Liver (tissue), 9 donors: Measurements from ENCODE around the gene GNAI2. TPM values are rescaled to one million over a fixed set of nuclear protein-coding genes. Genes with fewer than 3 reads are reported as not detected.

Experiments used
- DNase-seq: peaks from one replicate; pipeline ENCODE4 v3.0.0-alpha.2; 2017; ENCODE audit warnings: low spot score
- H3K27ac ChIP-seq, 2 donors: one replicate each; pipeline ENCODE4 v1.7.0; 2013; ENCODE audit warnings: inconsistent platforms in 2 of 2, low read length in 2 of 2, control low read depth in 1 of 2, low read depth in 1 of 2, mild to moderate bottlenecking in 1 of 2
- H3K27me3 ChIP-seq, 4 donors: one replicate each; pipeline versions ENCODE4 v1.6.1 to v1.7.0; 2013; ENCODE audit warnings: low read length in 3 of 4, inconsistent platforms in 1 of 4, mild to moderate bottlenecking in 1 of 4, moderate library complexity in 1 of 4; ENCODE audit not compliant: control insufficient read depth in 4 of 4, insufficient read depth in 4 of 4
- H3K36me3 ChIP-seq, 4 donors: one replicate each; pipeline versions ENCODE4 v1.6.1 to v1.7.0; 2013; ENCODE audit warnings: low read length in 3 of 4, mild to moderate bottlenecking in 3 of 4, low read depth in 1 of 4, moderate library complexity in 1 of 4; ENCODE audit not compliant: control insufficient read depth in 4 of 4, insufficient read depth in 3 of 4
- H3K4me1 ChIP-seq, 4 donors: one replicate each; pipeline versions ENCODE4 v1.6.1 to v1.7.0; 2013; ENCODE audit warnings: low read length in 3 of 4, mild to moderate bottlenecking in 3 of 4, moderate library complexity in 1 of 4; ENCODE audit not compliant: control insufficient read depth in 4 of 4, insufficient read depth in 4 of 4
- H3K4me3 ChIP-seq, 3 donors: one replicate each; pipeline versions ENCODE4 v1.6.1 to v1.7.0; 2013; ENCODE audit warnings: low read length in 3 of 3, control low read depth in 1 of 3, low read depth in 1 of 3, mild to moderate bottlenecking in 1 of 3
- H3K9ac ChIP-seq, 2 donors: one replicate each; pipeline ENCODE4 v1.7.0; 2013; ENCODE audit warnings: low read length in 2 of 2, mild to moderate bottlenecking in 2 of 2, moderate library complexity in 2 of 2, control low read depth in 1 of 2, low read depth in 1 of 2
- H3K9me3 ChIP-seq, 4 donors: one replicate each; pipeline versions ENCODE4 v1.6.1 to v1.7.0; 2013; ENCODE audit warnings: low read length in 3 of 4; ENCODE audit not compliant: control insufficient read depth in 4 of 4
- ATF3 ChIP-seq: IDR thresholded peaks from 2 replicates; pipeline ENCODE4 v1.6.1; 2016; ENCODE audit warnings: antibody characterized with exemption
- EGR1 ChIP-seq, 2 donors: IDR thresholded peaks; 2 replicates each; pipeline ENCODE4 v1.6.1; 2016 to 2018; ENCODE audit warnings: antibody characterized with exemption in 2 of 2, low read depth in 2 of 2
- FOXA1 ChIP-seq: IDR thresholded peaks from 2 replicates; pipeline ENCODE4 v1.6.1; 2016; ENCODE audit warnings: antibody characterized with exemption
- FOXA2 ChIP-seq: IDR thresholded peaks from 2 replicates; pipeline ENCODE4 v1.6.1; 2016; ENCODE audit warnings: antibody characterized with exemption
- GABPA ChIP-seq, 2 donors: IDR thresholded peaks in 1 of 2; conservative IDR thresholded peaks in 1 of 2; 2 replicates each; pipeline ENCODE4 v1.6.1; 2016; ENCODE audit warnings: antibody characterized with exemption in 2 of 2, mild to moderate bottlenecking in 1 of 2, moderate library complexity in 1 of 2
- HNF4A ChIP-seq, 2 donors: conservative IDR thresholded peaks; 2 replicates each; pipeline ENCODE4 v1.6.1; 2016; ENCODE audit warnings: antibody characterized with exemption in 2 of 2, mild to moderate bottlenecking in 2 of 2
- HNF4G ChIP-seq: IDR thresholded peaks from 2 replicates; pipeline ENCODE4 v1.6.1; 2016; ENCODE audit warnings: antibody characterized with exemption
- JUND ChIP-seq, 2 donors: IDR thresholded peaks; 2 replicates each; pipeline ENCODE4 v1.6.1; 2016; ENCODE audit warnings: antibody characterized with exemption in 2 of 2
- MAX ChIP-seq: IDR thresholded peaks from 2 replicates; pipeline ENCODE4 v1.6.1; 2016; ENCODE audit warnings: antibody characterized with exemption
- NR2F2 ChIP-seq: IDR thresholded peaks from 2 replicates; pipeline ENCODE4 v1.6.1; 2016; ENCODE audit warnings: antibody characterized with exemption
- RAD21 ChIP-seq, 2 donors: IDR thresholded peaks; 2 replicates each; pipeline ENCODE4 v1.6.1; 2016; ENCODE audit warnings: antibody characterized with exemption in 2 of 2, mild to moderate bottlenecking in 2 of 2
- REST ChIP-seq: IDR thresholded peaks from 2 replicates; pipeline ENCODE4 v1.6.1; 2016; ENCODE audit warnings: antibody characterized with exemption, mild to moderate bottlenecking
- RXRA ChIP-seq, 2 donors: IDR thresholded peaks; 2 replicates each; pipeline ENCODE4 v1.6.1; 2017 to 2018; ENCODE audit warnings: antibody characterized with exemption in 2 of 2, mild to moderate bottlenecking in 1 of 2
- SP1 ChIP-seq: IDR thresholded peaks from 2 replicates; pipeline ENCODE4 v1.6.1; 2018; ENCODE audit warnings: antibody characterized with exemption, mild to moderate bottlenecking
- TAF1 ChIP-seq: conservative IDR thresholded peaks from 2 replicates; pipeline ENCODE4 v1.6.1; 2016; ENCODE audit warnings: antibody characterized with exemption, mild to moderate bottlenecking
- ZBTB33 ChIP-seq: IDR thresholded peaks from 2 replicates; pipeline ENCODE4 v1.6.1; 2016; ENCODE audit warnings: antibody characterized with exemption
- WGBS: extraction: QIAGEN DNeasy Blood & Tissue Kit; methylation state at CpG from one replicate; pipeline ENCODE4 v1.1.7; 2013; 5-methylcytosine and 5-hydroxymethylcytosine counted together
- polyA plus RNA-seq, 2 donors: library from polyadenylated mRNA; stranded (reverse) in 1 of 2; unstranded in 1 of 2; fragments of 200-250 nt in 1 of 2; fragments of >200 nt in 1 of 2; fragmentation: Nextera tagmentation in 1 of 2; extraction: Ambion mirVana in 1 of 2; gene quantifications; one replicate each; pipeline versions ENCODE4 v1.2.1 to v1.2.3, GENCODE V29; 2013 to 2015
- total RNA-seq, 2 donors: library from RNA; depleted of rRNA; stranded (reverse); fragments of >200 nt; gene quantifications; one replicate each; pipeline ENCODE4 v1.2.3, GENCODE V29; 2014
- donor health status: healthy.
- donor health status: healthy.
- donor health status: healthy.
- donor health status: healthy.
- donor health status: healthy.

Gene GNAI2
- total and polyA plus RNA-seq, 4 donors = 58.3 to 86.3 (median 62.3) TPM

GRCh38 chr3:50250514-50250913 lies 14.5 kb downstream of the GNAI2 start:
- no peaks in the 10 kb centered on the region for H3K27me3 ChIP-seq
- 97% methylated on average over 4 of the region's 4 CpGs for WGBS
- no peak overlapping the region for H3K4me3 ChIP-seq
- no peak overlapping the region for H3K9ac ChIP-seq
- peaks cover 2 to 9% (median 5%) of the 10 kb centered on the region in 4 donors for H3K36me3 ChIP-seq
- no peaks in the 10 kb centered on the region for H3K9me3 ChIP-seq
- TF ChIP-seq ATF3 = no peak
- TF ChIP-seq ZBTB33 = no peak
- TF ChIP-seq SP1 = no peak
- TF ChIP-seq JUND (IDR thresholded peaks at IDR 0.05) = no peak
- TF ChIP-seq TAF1 = no peak
- TF ChIP-seq MAX = no peak
- TF ChIP-seq HNF4A (conservative IDR thresholded peaks at IDR 0.05) = no peak
- no peak for TF ChIP-seq NR2F2
- no peak for TF ChIP-seq RXRA (IDR thresholded peaks at IDR 0.05)
- no peak for TF ChIP-seq RAD21 (IDR thresholded peaks at IDR 0.05)
- TF ChIP-seq GABPA (IDR thresholded peaks at IDR 0.05 in 1 of 2, conservative IDR thresholded peaks at IDR 0.05 in 1 of 2) = no peak
- TF ChIP-seq FOXA2 = no peak
- no peak for TF ChIP-seq REST
- no peak for TF ChIP-seq HNF4G
- no peak for TF ChIP-seq EGR1 (IDR thresholded peaks at IDR 0.05; ENCODE audit: low read depth in 2 of 2)
- no peak overlapping the region for H3K27ac ChIP-seq
- H3K4me1 ChIP-seq = peaks cover 15 to 77% (median 59%) of the 10 kb centered on the region in 4 donors
- DNase-seq = no peak

GRCh38 chr3:50251220-50251619 lies 15.2 kb downstream of the GNAI2 start:
- H3K27ac ChIP-seq = no peak overlapping the region
- H3K4me3 ChIP-seq = no peak overlapping the region
- WGBS = 87% methylated on average over 8 of the region's 8 CpGs
- no peak for TF ChIP-seq RAD21 (IDR thresholded peaks at IDR 0.05)
- no peak for TF ChIP-seq SP1
- TF ChIP-seq FOXA1 = no peak
- TF ChIP-seq RXRA (IDR thresholded peaks at IDR 0.05) = no peak
- TF ChIP-seq ZBTB33 = no peak
- TF ChIP-seq HNF4G = no peak
- peaks cover 3 to 11% (median 6%) of the 10 kb centered on the region in 4 donors for H3K36me3 ChIP-seq
- no peaks in the 10 kb centered on the region for H3K9me3 ChIP-seq
- H3K4me1 ChIP-seq = peaks cover 10 to 71% (median 54%) of the 10 kb centered on the region in 4 donors
- no peak for DNase-seq
- no peaks in the 10 kb centered on the region for H3K27me3 ChIP-seq
- no peak overlapping the region for H3K9ac ChIP-seq
